Liver (tissue), 9 donors: ENCODE data around the gene NXN. TPM values are rescaled to one million over a fixed set of nuclear protein-coding genes. Genes with fewer than 3 reads are reported as not detected.

Experiments used
- DNase-seq: peaks from one replicate; pipeline ENCODE4 v3.0.0-alpha.2; 2017; ENCODE audit warnings: low spot score
- H3K27ac ChIP-seq, 2 donors: one replicate each; pipeline ENCODE4 v1.7.0; 2013; ENCODE audit warnings: inconsistent platforms in 2 of 2, low read length in 2 of 2, control low read depth in 1 of 2, low read depth in 1 of 2, mild to moderate bottlenecking in 1 of 2
- H3K27me3 ChIP-seq, 4 donors: one replicate each; pipeline versions ENCODE4 v1.6.1 to v1.7.0; 2013; ENCODE audit warnings: low read length in 3 of 4, inconsistent platforms in 1 of 4, mild to moderate bottlenecking in 1 of 4, moderate library complexity in 1 of 4; ENCODE audit not compliant: control insufficient read depth in 4 of 4, insufficient read depth in 4 of 4
- H3K36me3 ChIP-seq, 4 donors: one replicate each; pipeline versions ENCODE4 v1.6.1 to v1.7.0; 2013; ENCODE audit warnings: low read length in 3 of 4, mild to moderate bottlenecking in 3 of 4, low read depth in 1 of 4, moderate library complexity in 1 of 4; ENCODE audit not compliant: control insufficient read depth in 4 of 4, insufficient read depth in 3 of 4
- H3K4me1 ChIP-seq, 4 donors: one replicate each; pipeline versions ENCODE4 v1.6.1 to v1.7.0; 2013; ENCODE audit warnings: low read length in 3 of 4, mild to moderate bottlenecking in 3 of 4, moderate library complexity in 1 of 4; ENCODE audit not compliant: control insufficient read depth in 4 of 4, insufficient read depth in 4 of 4
- H3K4me3 ChIP-seq, 3 donors: one replicate each; pipeline versions ENCODE4 v1.6.1 to v1.7.0; 2013; ENCODE audit warnings: low read length in 3 of 3, control low read depth in 1 of 3, low read depth in 1 of 3, mild to moderate bottlenecking in 1 of 3
- H3K9ac ChIP-seq, 2 donors: one replicate each; pipeline ENCODE4 v1.7.0; 2013; ENCODE audit warnings: low read length in 2 of 2, mild to moderate bottlenecking in 2 of 2, moderate library complexity in 2 of 2, control low read depth in 1 of 2, low read depth in 1 of 2
- H3K9me3 ChIP-seq, 4 donors: one replicate each; pipeline versions ENCODE4 v1.6.1 to v1.7.0; 2013; ENCODE audit warnings: low read length in 3 of 4; ENCODE audit not compliant: control insufficient read depth in 4 of 4
- CTCF ChIP-seq: fragments of 150-350 bp; IDR thresholded peaks from 2 replicates; pipeline ENCODE4 v1.5.1; 2017; ENCODE audit warnings: improper control_type of control experiment, low read depth, low read length; ENCODE audit not compliant: missing input control
- EGR1 ChIP-seq, 2 donors: IDR thresholded peaks; 2 replicates each; pipeline ENCODE4 v1.6.1; 2016 to 2018; ENCODE audit warnings: antibody characterized with exemption in 2 of 2, low read depth in 2 of 2
- FOXA1 ChIP-seq: IDR thresholded peaks from 2 replicates; pipeline ENCODE4 v1.6.1; 2016; ENCODE audit warnings: antibody characterized with exemption
- FOXA2 ChIP-seq: IDR thresholded peaks from 2 replicates; pipeline ENCODE4 v1.6.1; 2016; ENCODE audit warnings: antibody characterized with exemption
- GABPA ChIP-seq, 2 donors: IDR thresholded peaks in 1 of 2; conservative IDR thresholded peaks in 1 of 2; 2 replicates each; pipeline ENCODE4 v1.6.1; 2016; ENCODE audit warnings: antibody characterized with exemption in 2 of 2, mild to moderate bottlenecking in 1 of 2, moderate library complexity in 1 of 2
- HNF4A ChIP-seq, 2 donors: conservative IDR thresholded peaks; 2 replicates each; pipeline ENCODE4 v1.6.1; 2016; ENCODE audit warnings: antibody characterized with exemption in 2 of 2, mild to moderate bottlenecking in 2 of 2
- HNF4G ChIP-seq: IDR thresholded peaks from 2 replicates; pipeline ENCODE4 v1.6.1; 2016; ENCODE audit warnings: antibody characterized with exemption
- MAX ChIP-seq: IDR thresholded peaks from 2 replicates; pipeline ENCODE4 v1.6.1; 2016; ENCODE audit warnings: antibody characterized with exemption
- NR2F2 ChIP-seq: IDR thresholded peaks from 2 replicates; pipeline ENCODE4 v1.6.1; 2016; ENCODE audit warnings: antibody characterized with exemption
- RAD21 ChIP-seq, 2 donors: IDR thresholded peaks; 2 replicates each; pipeline ENCODE4 v1.6.1; 2016; ENCODE audit warnings: antibody characterized with exemption in 2 of 2, mild to moderate bottlenecking in 2 of 2
- RXRA ChIP-seq, 2 donors: IDR thresholded peaks; 2 replicates each; pipeline ENCODE4 v1.6.1; 2017 to 2018; ENCODE audit warnings: antibody characterized with exemption in 2 of 2, mild to moderate bottlenecking in 1 of 2
- SP1 ChIP-seq: IDR thresholded peaks from 2 replicates; pipeline ENCODE4 v1.6.1; 2018; ENCODE audit warnings: antibody characterized with exemption, mild to moderate bottlenecking
- TAF1 ChIP-seq: conservative IDR thresholded peaks from 2 replicates; pipeline ENCODE4 v1.6.1; 2016; ENCODE audit warnings: antibody characterized with exemption, mild to moderate bottlenecking
- YY1 ChIP-seq: IDR thresholded peaks from 2 replicates; pipeline ENCODE4 v1.6.1; 2016; ENCODE audit warnings: antibody characterized with exemption, mild to moderate bottlenecking
- WGBS: extraction: QIAGEN DNeasy Blood & Tissue Kit; methylation state at CpG from one replicate; pipeline ENCODE4 v1.1.7; 2013; 5-methylcytosine and 5-hydroxymethylcytosine counted together
- polyA plus RNA-seq, 2 donors: library from polyadenylated mRNA; stranded (reverse) in 1 of 2; unstranded in 1 of 2; fragments of 200-250 nt in 1 of 2; fragments of >200 nt in 1 of 2; fragmentation: Nextera tagmentation in 1 of 2; extraction: Ambion mirVana in 1 of 2; gene quantifications; one replicate each; pipeline versions ENCODE4 v1.2.1 to v1.2.3, GENCODE V29; 2013 to 2015
- total RNA-seq, 2 donors: library from RNA; depleted of rRNA; stranded (reverse); fragments of >200 nt; gene quantifications; one replicate each; pipeline ENCODE4 v1.2.3, GENCODE V29; 2014
- TF ChIP-seq, protein P1 (sequence below): IDR thresholded peaks from 2 replicates; pipeline ENCODE4 v1.6.1; 2016; ENCODE audit warnings: antibody characterized with exemption
- donor health status: healthy.
- donor health status: healthy.
- donor health status: healthy.
- donor health status: healthy.
- donor health status: healthy.

Gene NXN
- total and polyA plus RNA-seq, 4 donors, result 2.3 to 4.5 (median 3.3) TPM

GRCh38 chr17:1022278-1023024 lies 42.9 kb upstream of the NXN start:
- no peak for DNase-seq
- no peak overlapping the region for H3K4me3 ChIP-seq
- no peaks in the 10 kb centered on the region for H3K9me3 ChIP-seq
- H3K27me3 ChIP-seq, result no peaks in the 10 kb centered on the region
- H3K9ac ChIP-seq, result no peak overlapping the region
- H3K4me1 ChIP-seq, result peaks cover 0 to 4% (median 0%) of the 10 kb centered on the region in 4 donors
- 85% methylated on average over 32 of the region's 32 CpGs for WGBS
- no peak overlapping the region for H3K27ac ChIP-seq
- H3K36me3 ChIP-seq, result no peaks in the 10 kb centered on the region
- TF ChIP-seq HNF4A (conservative IDR thresholded peaks at IDR 0.05) (no peak), CTCF (no peak), YY1 (no peak), SP1 (no peak), RAD21 (IDR thresholded peaks at IDR 0.05) (no peak), NR2F2 (no peak)

DNA sequence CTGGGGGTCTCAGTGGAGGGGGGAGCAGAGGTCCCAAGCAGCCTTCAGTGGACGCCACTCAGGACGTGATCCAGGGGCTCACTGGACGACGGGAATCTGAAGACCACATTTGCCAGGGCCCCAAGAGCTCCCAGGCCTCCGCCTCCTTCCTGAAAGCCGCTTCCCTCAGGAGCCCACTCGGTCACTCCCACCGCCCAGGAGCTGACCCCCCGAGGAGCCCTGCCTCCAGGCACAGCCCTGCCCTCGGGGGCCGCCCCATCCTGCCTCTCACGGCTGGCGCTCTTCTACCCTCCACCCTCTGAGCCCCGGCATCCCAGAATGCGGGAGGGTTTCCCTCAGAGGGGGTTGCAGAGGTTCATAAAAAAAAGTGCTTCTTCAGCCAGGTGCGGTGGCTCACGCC lies 41.6 kb upstream of the NXN start:
- H3K4me1 ChIP-seq, result peaks cover 0 to 4% (median 0%) of the 10 kb centered on the region in 4 donors
- H3K27me3 ChIP-seq, result no peaks in the 10 kb centered on the region
- no peak overlapping the region for H3K9ac ChIP-seq
- WGBS, result 91% methylated on average over 17 of the region's 17 CpGs
- no peak overlapping the region for H3K4me3 ChIP-seq
- TF ChIP-seq, protein P1, sequence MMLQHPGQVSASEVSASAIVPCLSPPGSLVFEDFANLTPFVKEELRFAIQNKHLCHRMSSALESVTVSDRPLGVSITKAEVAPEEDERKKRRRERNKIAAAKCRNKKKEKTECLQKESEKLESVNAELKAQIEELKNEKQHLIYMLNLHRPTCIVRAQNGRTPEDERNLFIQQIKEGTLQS, result no peak
- TF ChIP-seq HNF4G (no peak), MAX (no peak), GABPA (IDR thresholded peaks at IDR 0.05 in 1 of 2, conservative IDR thresholded peaks at IDR 0.05 in 1 of 2) (no peak), FOXA2 (no peak), EGR1 (IDR thresholded peaks at IDR 0.05; ENCODE audit: low read depth in 2 of 2) (no peak), TAF1 (no peak), CTCF (no peak), SP1 (no peak), HNF4A (conservative IDR thresholded peaks at IDR 0.05) (no peak), FOXA1 (no peak), RXRA (IDR thresholded peaks at IDR 0.05) (no peak)
- H3K27ac ChIP-seq, result no peak overlapping the region
- H3K36me3 ChIP-seq, result no peaks in the 10 kb centered on the region
- no peaks in the 10 kb centered on the region for H3K9me3 ChIP-seq
- no peak for DNase-seq
